Endothelial cell of umbilical vein (primary cell): ENCODE results near the gene CFAP65. TPM values are rescaled to one million over a fixed set of nuclear protein-coding genes. Genes with fewer than 3 reads are reported as not detected.

ENCODE experiments used
- BruUV-seq: library from RNA; stranded (reverse); fragments of 400-500 nt; replicated peaks from 2 replicates; lab custom pipeline; 2021; lab: Mats Ljungman, UMichigan
- CTCF ChIA-PET: fragments of 300-600, 350-600 bp; sonication (Branson Sonifier 250); formaldehyde crosslinking; loops from one replicate; lab custom pipeline; 2021; ENCODE audit warnings: antibody characterized with exemption, inconsistent platforms; lab: Charles Lee
- POLR2A ChIA-PET: fragments of 300-600, 350-600 bp; sonication (Branson Sonifier 250); formaldehyde crosslinking; loops from one replicate; lab custom pipeline; 2021; ENCODE audit warnings: antibody characterized with exemption, inconsistent platforms; lab: Charles Lee
- DNase-seq: peaks from one replicate; pipeline ENCODE4 v3.0.0-alpha.2; 2011; ENCODE audit warnings: low read depth, low spot score
- FAIRE-seq: peaks from 2 replicates; lab custom pipeline; 2011; peaks lifted over from hg19 to GRCh38; lab: Jason Lieb, UNC
- H2AFZ ChIP-seq: 2 replicates; pipeline ENCODE4 v1.6.0; 2012; ENCODE audit warnings: low read depth, low read length, control low read depth, inconsistent platforms
- H3K27ac ChIP-seq: 2 replicates; pipeline ENCODE4 v1.5.1; 2011; ENCODE audit warnings: low read depth, mild to moderate bottlenecking, control low read depth, low read length, moderate library complexity; ENCODE audit not compliant: insufficient read depth
- H3K27me3 ChIP-seq, 2 experiments: 2 replicates each; pipeline versions ENCODE4 v1.6.0 to v1.6.1; 2011; ENCODE audit warnings: low read length in 2 of 2, mixed read lengths in 1 of 2; ENCODE audit not compliant: control insufficient read depth in 2 of 2, insufficient read depth in 2 of 2
- H3K36me3 ChIP-seq, 2 experiments: 2 replicates in 1 of 2; 3 replicates in 1 of 2; pipeline ENCODE4 v1.5.1; 2011; ENCODE audit warnings: low read length in 2 of 2, mild to moderate bottlenecking in 1 of 2, moderate library complexity in 1 of 2; ENCODE audit not compliant: control insufficient read depth in 2 of 2, insufficient read depth in 2 of 2; ENCODE audit errors: extremely low read depth in 1 of 2
- H3K4me1 ChIP-seq: 3 replicates; pipeline ENCODE4 v1.5.1; 2011; ENCODE audit warnings: mild to moderate bottlenecking, low read length; ENCODE audit not compliant: control insufficient read depth, insufficient read depth; ENCODE audit errors: extremely low read depth
- H3K4me2 ChIP-seq: 2 replicates; pipeline ENCODE4 v1.6.1; 2011; ENCODE audit warnings: low read length, control low read depth, mixed read lengths; ENCODE audit not compliant: insufficient read depth
- H3K4me3 ChIP-seq, 3 experiments: fragments of 200-600 bp in 1 of 3; sonication (generic), shearing (Covaris generic) in 1 of 3; replicated peaks in 1 of 3; 2 replicates each; pipeline ENCODE4 v1.5.1; 2011 to 2016; ENCODE audit warnings: control low read depth in 3 of 3, low read length in 3 of 3, mild to moderate bottlenecking in 2 of 3, inconsistent platforms in 1 of 3, low read depth in 1 of 3, moderate library complexity in 1 of 3; ENCODE audit not compliant: insufficient read depth in 1 of 3
- H3K79me2 ChIP-seq: 2 replicates; pipeline ENCODE4 v1.6.0; 2012; ENCODE audit warnings: low read length, inconsistent platforms; ENCODE audit not compliant: control insufficient read depth, insufficient read depth
- H3K9ac ChIP-seq: replicated peaks from 2 replicates; pipeline ENCODE3; 2011; ENCODE audit warnings: low read length, control low read depth; ENCODE audit not compliant: insufficient read depth; ENCODE audit errors: extremely low read depth
- H3K9me1 ChIP-seq: replicated peaks from 3 replicates; pipeline ENCODE4 v1.6.0; 2011; ENCODE audit warnings: mild to moderate bottlenecking, low read length; ENCODE audit not compliant: control insufficient read depth, insufficient read depth; ENCODE audit errors: extremely low read depth
- H3K9me3 ChIP-seq: replicated peaks from 2 replicates; pipeline ENCODE4 v1.5.1; 2012; ENCODE audit warnings: low read length, inconsistent platforms; ENCODE audit not compliant: control insufficient read depth, insufficient read depth
- H4K20me1 ChIP-seq: replicated peaks from 2 replicates; pipeline ENCODE3; 2011; ENCODE audit warnings: mild to moderate bottlenecking, low read length; ENCODE audit not compliant: control insufficient read depth, insufficient read depth; ENCODE audit errors: extremely low read depth
- CTCF ChIP-seq, 2 donors: IDR thresholded peaks; 1 replicate in 1 of 2; 2 replicates in 1 of 2; pipeline ENCODE4 v1.5.1; 2011; ENCODE audit warnings: low read length in 2 of 2, mild to moderate bottlenecking in 2 of 2, moderate library complexity in 2 of 2, control low read depth in 1 of 2, inconsistent platforms in 1 of 2, low read depth in 1 of 2; ENCODE audit not compliant: insufficient read depth in 1 of 2; ENCODE audit errors: extremely low read depth in 1 of 2
- EZH2 ChIP-seq: IDR thresholded peaks from 2 replicates; pipeline ENCODE4 v1.6.1; 2012; ENCODE audit warnings: borderline replicate concordance, low read depth, mild to moderate bottlenecking, moderate library complexity, low read length, inconsistent platforms; ENCODE audit not compliant: severe bottlenecking
- FOS ChIP-seq: IDR thresholded peaks from 2 replicates; pipeline ENCODE4 v1.6.1; 2011; ENCODE audit warnings: mild to moderate bottlenecking, low read length, moderate library complexity, borderline replicate concordance; ENCODE audit not compliant: insufficient read depth
- GATA2 ChIP-seq: IDR thresholded peaks from 2 replicates; pipeline ENCODE4 v1.7.0; 2011; ENCODE audit warnings: low read depth, mild to moderate bottlenecking, moderate library complexity, mixed read lengths, low read length; ENCODE audit not compliant: insufficient read length, insufficient read depth
- JUN ChIP-seq: IDR thresholded peaks from 2 replicates; pipeline ENCODE4 v1.6.1; 2011; ENCODE audit warnings: borderline replicate concordance, low read depth; ENCODE audit not compliant: insufficient read length, insufficient read depth
- MAX ChIP-seq: IDR thresholded peaks from 2 replicates; pipeline ENCODE4 v1.6.1; 2011; ENCODE audit not compliant: insufficient read depth, insufficient read length
- MYC ChIP-seq: IDR thresholded peaks from one replicate; pipeline ENCODE4 v1.6.1; 2011; ENCODE audit warnings: mild to moderate bottlenecking, low read depth, low read length
- POLR2A ChIP-seq: IDR thresholded peaks from 2 replicates; pipeline ENCODE4 v1.6.1; 2012; ENCODE audit warnings: low read depth, mild to moderate bottlenecking, control low read depth, low read length
- POLR2AphosphoS5 ChIP-seq: IDR thresholded peaks from 2 replicates; pipeline ENCODE4 v1.6.1; 2012; ENCODE audit warnings: low read depth, mild to moderate bottlenecking, control low read depth, low read length, moderate library complexity; ENCODE audit not compliant: insufficient read depth
- dilution Hi-C: fragments of 300-500 bp; cut with MboI; formaldehyde crosslinking; loops from one replicate; pipeline ENCODE4 v1.15.0; 2019; ENCODE audit warnings: low sequenced_read_pairs; ENCODE audit not compliant: extremely low pct_ligation_motif_present
- intact Hi-C: fragments of 100-400 bp; cut with micrococcal nuclease; formaldehyde crosslinking; loops from one replicate; pipeline ENCODE4 v1.10.0; 2022
- polyA plus RNA-seq, 4 experiments: library from polyadenylated mRNA; depleted of rRNA in 3 of 4; stranded (reverse) in 3 of 4; unstranded in 1 of 4; fragments of >200 nt; gene quantifications; 2 replicates each; pipeline versions ENCODE4 v1.2.1 to v1.2.3, GENCODE V29; 2011 to 2012; ENCODE audit warnings: missing spikeins in 1 of 4
- total RNA-seq: library from RNA; stranded (reverse); gene quantifications from 2 replicates; pipeline ENCODE4 v1.2.3, GENCODE V29; 2021

The CFAP65 gene
- total and polyA plus RNA-seq, 2 donors (not counting 3 experiments of a cell fraction or from before 2014, with no cell fraction given): 0.03 TPM; not detected in 1

- H3K4me2 ChIP-seq: no peak overlapping the region
- H3K79me2 ChIP-seq: no peaks in the 10 kb centered on the region
- FAIRE-seq (no peak), DNase-seq (no peak)
- no peaks in the 10 kb centered on the region for H4K20me1 ChIP-seq
- no peaks in the 10 kb centered on the region for H3K9me1 ChIP-seq
- H3K9me3 ChIP-seq: no peaks in the 10 kb centered on the region
- BruUV-seq: no TSS peak
- dilution Hi-C loops (no loop called here), intact Hi-C loops (no loop called here)
- H3K27ac ChIP-seq: no peak overlapping the region
- ChIA-PET POLR2A (no interaction called here), CTCF (interaction anchor here (0.8 to 2.6 kb wide), 5 partner anchors 7 to 89 kb away, joined by 3 to 11 read pairs (median 9); no protein-coding TSS in a partner anchor)
- H3K4me3 ChIP-seq: no peak overlapping the region
- H3K27me3 ChIP-seq: peaks cover 21 to 35% of the 10 kb centered on the region in 2 experiments
- TF ChIP-seq MYC (no peak), POLR2AphosphoS5 (no peak), FOS (no peak), EZH2 (no peak), CTCF (IDR thresholded peaks at IDR 0.05; ENCODE audit: extremely low read depth in 1 of 2, insufficient read depth in 1 of 2, low read depth in 1 of 2, low read length in 2 of 2) (no peak), JUN (no peak), GATA2 (no peak), MAX (no peak), POLR2A (no peak)
- H3K36me3 ChIP-seq: no peaks in the 10 kb centered on the region
- no peak overlapping the region for H3K9ac ChIP-seq
- no peak overlapping the region for H2AFZ ChIP-seq
- H3K4me1 ChIP-seq: no peaks in the 10 kb centered on the region
These were observed 24.2 kb upstream of the CFAP65 start for GRCh38 chr2:219065484-219065883.
